ENCODE results near the gene DPF3. TPM values are rescaled to one million over a fixed set of nuclear protein-coding genes. Genes with fewer than 3 reads are reported as not detected.
"Not testable (repeated sequence)": the region's sequence is repeated elsewhere in the genome, so short reads cannot be mapped to it uniquely, and the experiment has no call there.

Gene DPF3
- total RNA-seq, 1 experiment from 2014 or later: 0.06 TPM

DNA sequence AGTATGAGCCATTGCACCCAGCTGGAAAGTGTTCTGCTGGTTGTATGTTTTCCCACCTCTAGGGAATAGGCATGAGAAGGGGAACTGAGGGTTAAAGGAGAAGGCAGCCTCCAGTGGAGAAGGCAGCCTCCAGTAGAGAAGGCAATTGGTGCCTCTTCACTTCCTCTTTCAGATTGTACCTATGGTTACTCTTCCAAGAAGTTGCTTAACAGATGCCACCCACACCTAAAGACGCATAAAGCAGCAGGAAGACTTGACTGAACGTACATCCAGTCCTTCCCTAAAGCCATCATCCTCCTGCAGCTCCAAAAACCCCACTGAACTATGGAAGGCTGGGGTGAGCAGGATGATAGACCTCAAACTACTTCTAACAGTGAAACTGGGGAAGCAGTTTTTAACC lies 13.1 kb downstream of the DPF3 start:
- no peak for DNase-seq (ENCODE audit: low spot score)

- no peak for DNase-seq (ENCODE audit: low spot score)
Measured at GRCh38 chr14:72880164-72880563, 13.7 kb downstream of the DPF3 start.

- DNase-seq (ENCODE audit: low spot score): no peak
Measured at GRCh38 chr14:72879431-72879830, 14.5 kb downstream of the DPF3 start.

DNA sequence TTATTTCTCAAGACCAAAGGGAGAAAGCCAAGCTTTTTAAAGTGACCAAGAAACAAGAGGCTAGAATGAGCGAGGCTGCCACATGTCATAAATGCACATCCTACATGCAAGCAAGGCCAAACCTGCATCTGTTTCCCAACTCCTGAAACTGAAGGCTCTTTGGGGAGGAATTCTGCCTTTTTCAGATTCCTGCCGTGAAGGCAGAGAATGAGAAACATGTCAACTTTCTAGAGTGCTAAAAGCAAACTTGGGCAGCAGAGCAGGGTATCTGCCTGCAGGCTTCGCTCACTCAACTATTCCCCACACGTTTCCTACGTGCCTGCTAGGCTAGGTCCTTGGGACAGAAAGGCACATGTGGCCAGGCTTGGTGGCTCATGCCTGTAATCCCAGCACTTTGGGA lies 15.2 kb downstream of the DPF3 start:
- no peak for DNase-seq (ENCODE audit: low spot score)

GRCh38 chr14:72876710-72877063 lies 17.2 kb downstream of the DPF3 start:
- no peak for DNase-seq (ENCODE audit: low spot score)

- DNase-seq (ENCODE audit: low spot score): no peak
Measured at GRCh38 chr14:72876005-72876709, 17.7 kb downstream of the DPF3 start.

GRCh38 chr14:72870878-72871277 lies 23.0 kb downstream of the DPF3 start:
- DNase-seq (ENCODE audit: low spot score): not testable (repeated sequence)

GRCh38 chr14:72869407-72870329 lies 24.2 kb downstream of the DPF3 start:
- no peak for DNase-seq (ENCODE audit: low spot score)

GRCh38 chr14:72868500-72868899 lies 25.4 kb downstream of the DPF3 start:
- no peak for DNase-seq (ENCODE audit: low spot score)

DNA sequence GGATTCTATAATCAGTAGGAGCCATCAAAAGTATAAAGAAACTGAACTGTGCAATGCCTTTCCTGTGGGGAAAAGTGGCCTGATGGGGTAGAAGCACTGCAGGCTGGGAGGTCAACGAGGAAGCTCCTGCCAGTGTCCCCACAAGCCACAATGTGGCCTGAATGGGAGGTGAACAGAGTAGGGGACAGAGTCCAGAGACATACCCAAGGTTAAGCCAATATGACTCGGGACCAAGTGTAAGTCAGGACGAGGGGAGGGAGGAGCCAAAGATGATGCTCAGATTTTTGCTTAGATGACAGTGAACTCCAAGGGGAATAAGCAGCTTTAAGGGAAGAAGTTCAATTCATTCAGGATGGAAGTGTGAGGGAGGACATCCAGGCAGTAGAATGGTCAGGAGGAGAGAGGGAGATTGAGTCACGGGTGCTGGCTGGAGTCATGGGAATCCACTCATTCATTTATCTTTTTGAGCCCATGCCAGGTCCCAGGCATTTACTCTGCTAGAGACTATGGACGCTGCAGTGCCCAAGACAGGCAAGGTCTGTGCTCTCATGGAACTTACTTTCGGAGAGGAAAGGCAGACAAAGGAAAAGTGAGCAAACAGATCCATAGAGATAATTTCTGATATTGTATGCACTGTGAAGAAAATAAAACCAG lies 29.1 kb downstream of the DPF3 start:
- no peak for DNase-seq (ENCODE audit: low spot score)

GRCh38 chr14:72863216-72864006 lies 30.5 kb downstream of the DPF3 start:
- no peak for DNase-seq (ENCODE audit: low spot score)

- no peak for DNase-seq (ENCODE audit: low spot score)
Measured at GRCh38 chr14:72856530-72857266, 37.2 kb downstream of the DPF3 start.

DNA sequence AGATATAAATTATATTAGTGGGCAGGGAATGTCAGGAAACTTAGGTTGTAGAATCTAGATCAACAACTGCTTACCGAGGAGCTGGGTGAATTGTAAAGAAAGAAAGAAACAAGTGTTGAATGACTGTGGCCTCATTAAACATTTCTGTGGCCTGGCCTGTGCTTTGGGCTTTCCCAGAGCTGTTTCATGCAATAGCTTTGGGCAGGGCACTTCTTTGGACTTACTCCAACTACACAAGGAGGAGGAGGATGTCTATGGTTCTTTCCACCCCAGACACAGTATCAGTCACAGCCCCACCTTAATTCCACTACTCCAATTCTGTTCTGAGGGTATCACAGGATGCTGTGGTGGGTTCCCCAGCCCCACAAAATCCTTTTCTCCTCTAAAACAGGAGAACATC lies 38.0 kb downstream of the DPF3 start:
- no peak for DNase-seq (ENCODE audit: low spot score)

- DNase-seq (ENCODE audit: low spot score): no peak
Measured at GRCh38 chr14:72852194-72852593, 41.7 kb downstream of the DPF3 start.

- DNase-seq (ENCODE audit: low spot score): no peak
Measured at GRCh38 chr14:72851635-72852034, 42.3 kb downstream of the DPF3 start.

DNA sequence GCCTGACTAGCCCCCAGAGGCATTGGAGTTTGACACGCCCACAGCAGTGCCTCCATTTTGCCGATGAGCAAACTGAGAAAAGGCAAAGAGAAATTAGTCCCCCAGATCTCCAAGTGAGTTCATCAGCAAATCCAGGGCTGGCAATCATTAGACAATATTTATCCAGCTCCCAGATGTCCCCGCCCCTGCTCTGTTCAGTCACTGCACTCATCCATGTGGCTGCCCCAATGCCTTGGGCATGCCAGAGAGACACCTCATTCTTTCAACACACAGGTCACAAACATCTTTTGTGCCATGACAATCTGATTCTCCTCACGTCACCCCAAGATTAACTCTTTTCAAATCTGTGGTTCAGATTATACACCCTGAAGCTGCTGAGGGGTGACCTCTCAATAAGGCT lies 43.5 kb downstream of the DPF3 start:
- DNase-seq (ENCODE audit: low spot score): no peak

GRCh38 chr14:72849222-72849621 lies 44.7 kb downstream of the DPF3 start:
- no peak for DNase-seq (ENCODE audit: low spot score)

- no peak for DNase-seq (ENCODE audit: low spot score)
Measured at GRCh38 chr14:72847721-72848120, 46.2 kb downstream of the DPF3 start.

DNA sequence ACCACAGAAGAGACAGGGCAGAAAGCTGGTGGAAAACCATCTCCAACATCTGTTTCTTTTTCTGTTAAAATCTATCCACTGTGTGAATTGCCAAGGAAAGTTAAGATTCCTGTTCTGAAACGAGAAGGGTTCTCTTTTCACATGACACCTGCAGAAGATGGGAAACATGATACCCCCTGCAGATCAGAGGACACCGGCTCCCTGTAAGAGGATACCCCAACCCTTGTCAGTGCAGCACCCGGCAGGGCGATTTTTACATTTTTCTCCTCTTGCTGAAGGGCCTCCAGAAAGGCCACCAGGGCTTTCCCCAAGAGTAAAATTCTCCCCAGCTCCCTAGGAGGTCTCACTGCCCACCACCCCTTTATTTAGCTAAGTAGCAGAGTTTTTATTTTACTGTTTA lies 48.2 kb downstream of the DPF3 start:
- DNase-seq (ENCODE audit: low spot score): no peak

DNA sequence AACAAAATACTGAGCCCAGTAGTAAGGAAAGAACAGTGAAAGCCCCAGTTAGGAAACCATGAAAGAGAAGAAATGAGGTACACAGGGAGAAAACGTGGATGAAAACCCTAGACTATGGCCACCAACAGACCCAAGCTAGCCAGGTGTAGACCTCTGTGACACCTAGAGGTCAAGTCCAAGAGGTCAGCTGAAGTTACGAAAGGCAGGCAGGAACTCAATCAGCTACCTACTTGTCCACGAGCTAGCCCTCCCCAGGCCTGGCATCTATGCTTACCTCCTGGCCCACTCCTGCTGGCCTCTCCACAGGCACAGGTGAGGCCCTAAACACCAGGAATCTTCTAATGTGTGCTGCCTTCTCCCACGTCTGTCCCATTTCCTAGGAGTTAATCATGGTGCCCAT lies 48.7 kb downstream of the DPF3 start:
- no peak for DNase-seq (ENCODE audit: low spot score)

DNA sequence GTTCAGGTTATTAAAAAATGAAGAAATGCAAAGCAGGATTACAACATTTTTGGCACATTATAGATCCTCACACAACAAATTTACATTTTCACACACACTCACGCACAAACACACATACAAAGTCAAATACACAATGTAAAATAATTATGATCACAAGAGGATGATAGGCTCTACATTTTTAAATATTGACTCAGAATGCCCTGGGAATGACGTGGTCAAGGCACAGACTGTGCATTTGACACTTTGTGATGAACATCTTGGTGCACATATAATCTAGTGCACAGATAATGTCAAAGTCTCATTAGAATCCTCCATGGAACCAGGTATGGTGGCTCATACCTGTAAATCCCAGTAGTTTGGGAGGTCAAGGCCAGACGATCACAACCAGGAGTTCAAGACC lies 49.4 kb downstream of the DPF3 start:
- no peak for DNase-seq (ENCODE audit: low spot score)
